Gastroesophageal sphincter (tissue), 3 donors: Measurements from ENCODE around the gene NXPH1.

Experiments
- EP300 ChIP-seq: sonication (generic); formaldehyde crosslinking; IDR thresholded peaks from one replicate; pipeline ENCODE4 v1.6.1; 2017; ENCODE audit warnings: antibody characterized with exemption, mild to moderate bottlenecking
- POLR2A ChIP-seq, 2 donors: fragments of 450-650 bp; IDR thresholded peaks; one replicate each; pipeline ENCODE4 v1.6.1; 2017; ENCODE audit warnings: antibody characterized with exemption in 2 of 2, mild to moderate bottlenecking in 2 of 2, moderate library complexity in 1 of 2
- POLR2AphosphoS5 ChIP-seq: sonication (generic); formaldehyde crosslinking; IDR thresholded peaks from one replicate; pipeline ENCODE4 v1.6.1; 2017; ENCODE audit warnings: antibody characterized with exemption
- TF ChIP-seq, protein P1 (sequence below), 4 experiments: fragments of 200-600 bp in 2 of 4; fragments of 450-650 bp in 2 of 4; sonication (generic) in 1 of 4; IDR thresholded peaks; one replicate each; pipeline ENCODE4 v1.5.1; 2017 to 2019; ENCODE audit warnings: antibody characterized with exemption in 4 of 4, mild to moderate bottlenecking in 2 of 4, moderate library complexity in 2 of 4

DNA sequence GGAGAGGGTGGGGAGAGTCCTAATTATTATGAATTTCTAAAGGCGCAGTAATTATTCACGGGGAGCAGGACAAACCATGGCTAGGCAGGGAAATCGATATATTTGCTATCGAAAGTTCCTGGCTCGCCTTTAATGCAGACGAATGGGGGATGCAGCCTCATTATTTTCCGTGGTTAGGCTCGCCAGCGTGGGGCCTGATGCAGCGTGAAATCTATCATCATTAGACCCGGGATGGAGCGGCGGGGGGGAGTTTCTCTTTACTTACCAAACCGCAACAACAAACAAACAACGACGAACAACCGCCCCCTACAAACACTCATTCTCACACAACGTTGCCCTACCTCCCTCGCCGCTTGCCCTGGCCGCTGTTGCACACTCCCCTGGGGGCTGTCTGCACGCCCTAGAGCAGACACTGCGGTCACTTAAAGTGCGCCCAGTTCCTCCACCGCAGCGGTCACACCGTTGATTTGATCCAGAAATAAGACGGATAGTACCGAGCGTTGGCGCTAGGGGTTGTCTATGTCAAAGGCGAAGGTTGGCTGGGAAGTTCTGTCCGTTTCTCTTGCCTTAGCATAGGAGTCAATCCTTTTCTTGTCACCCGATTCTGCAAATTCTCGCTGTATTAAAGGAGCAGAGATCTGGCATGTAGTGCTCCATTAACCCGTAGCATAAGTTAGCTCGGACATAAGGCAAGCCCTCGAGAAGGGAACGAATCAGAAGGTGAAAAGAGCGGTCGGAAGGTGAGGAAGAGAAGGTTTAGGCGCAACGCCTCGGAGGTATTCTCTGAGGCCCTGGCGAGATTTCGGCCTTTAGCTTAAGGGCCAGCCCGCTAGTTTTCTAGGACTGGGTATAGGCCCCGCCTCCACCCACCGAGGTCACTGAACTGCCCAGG is 10.4 kb downstream of the NXPH1 start:
- TF ChIP-seq, protein P1, sequence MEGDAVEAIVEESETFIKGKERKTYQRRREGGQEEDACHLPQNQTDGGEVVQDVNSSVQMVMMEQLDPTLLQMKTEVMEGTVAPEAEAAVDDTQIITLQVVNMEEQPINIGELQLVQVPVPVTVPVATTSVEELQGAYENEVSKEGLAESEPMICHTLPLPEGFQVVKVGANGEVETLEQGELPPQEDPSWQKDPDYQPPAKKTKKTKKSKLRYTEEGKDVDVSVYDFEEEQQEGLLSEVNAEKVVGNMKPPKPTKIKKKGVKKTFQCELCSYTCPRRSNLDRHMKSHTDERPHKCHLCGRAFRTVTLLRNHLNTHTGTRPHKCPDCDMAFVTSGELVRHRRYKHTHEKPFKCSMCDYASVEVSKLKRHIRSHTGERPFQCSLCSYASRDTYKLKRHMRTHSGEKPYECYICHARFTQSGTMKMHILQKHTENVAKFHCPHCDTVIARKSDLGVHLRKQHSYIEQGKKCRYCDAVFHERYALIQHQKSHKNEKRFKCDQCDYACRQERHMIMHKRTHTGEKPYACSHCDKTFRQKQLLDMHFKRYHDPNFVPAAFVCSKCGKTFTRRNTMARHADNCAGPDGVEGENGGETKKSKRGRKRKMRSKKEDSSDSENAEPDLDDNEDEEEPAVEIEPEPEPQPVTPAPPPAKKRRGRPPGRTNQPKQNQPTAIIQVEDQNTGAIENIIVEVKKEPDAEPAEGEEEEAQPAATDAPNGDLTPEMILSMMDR (IDR thresholded peaks at IDR 0.05), result no peak
- TF ChIP-seq POLR2AphosphoS5 (no peak), EP300 (no peak), POLR2A (IDR thresholded peaks at IDR 0.05) (no peak)
